HCT116 (cell line): Measurements from ENCODE around the gene COL4A1. TPM values are rescaled to one million over a fixed set of nuclear protein-coding genes. Genes with fewer than 3 reads are reported as not detected.

Experiments used
- ATAC-seq: fragments of 200-7000 bp; cut with Tn5 transposase; 2 replicates; pipeline ENCODE4 v1.9.1; 2020; ENCODE audit warnings: mild to moderate bottlenecking, moderate library complexity
- BruUV-seq: library from RNA; stranded (reverse); fragments of 400-500 nt; replicated peaks from 2 replicates; lab custom pipeline; 2021; lab: Mats Ljungman, UMichigan
- CTCF ChIA-PET: fragments of 300-600 bp; sonication (Branson Sonifier 250); formaldehyde crosslinking; loops from one replicate; lab custom pipeline; 2021; ENCODE audit warnings: antibody characterized with exemption; lab: Charles Lee
- POLR2A ChIA-PET: fragments of 300-600, 350-600 bp; sonication (Branson Sonifier 250); formaldehyde crosslinking; loops from one replicate; lab custom pipeline; 2021; ENCODE audit warnings: antibody characterized with exemption; lab: Charles Lee
- RAD21 ChIA-PET, 2 experiments: fragments of 300-600 bp; sonication (Branson Sonifier 250); formaldehyde crosslinking; loops; one replicate each; lab custom pipeline; 2023; ENCODE audit warnings: low total read pairs in 2 of 2; ENCODE audit not compliant: uncharacterized antibody in 2 of 2, unreplicated experiment in 2 of 2, low non-redundant PET in 1 of 2; lab: Charles Lee
- DNase-seq: peaks from one replicate; pipeline ENCODE4 v3.0.0-alpha.2; 2010; ENCODE audit warnings: low read depth, low spot score
- H2AFZ ChIP-seq: fragments of 200-600 bp; shearing (Covaris generic), sonication (generic); 2 replicates; pipeline ENCODE4 v1.6.1; 2017; ENCODE audit warnings: low read depth, mixed run types, mixed read lengths, antibody characterized with exemption, low read length; ENCODE audit not compliant: poor library complexity, severe bottlenecking
- H3K27ac ChIP-seq: 2 replicates; pipeline ENCODE4 v1.5.1; 2012; ENCODE audit warnings: low read depth, low read length
- H3K27me3 ChIP-seq: fragments of 200-600 bp; sonication (generic); 2 replicates; pipeline ENCODE4 v1.6.1; 2016; ENCODE audit warnings: mixed run types, low read length, mixed read lengths; ENCODE audit not compliant: insufficient read depth
- H3K36me3 ChIP-seq, 2 experiments: fragments of 200-500 bp in 1 of 2; fragments of 200-600 bp in 1 of 2; sonication (Bioruptor generic) in 1 of 2; sonication (generic) in 1 of 2; 2 replicates each; pipeline versions ENCODE4 v1.5.1 to v1.6.1; 2014 to 2016; ENCODE audit warnings: low read length in 2 of 2, inconsistent platforms in 1 of 2, mixed read lengths in 1 of 2, mixed run types in 1 of 2; ENCODE audit not compliant: insufficient read depth in 2 of 2, control insufficient read depth in 1 of 2
- H3K4me1 ChIP-seq, 2 experiments: fragments of 200-600 bp in 1 of 2; sonication (generic) in 1 of 2; 2 replicates each; pipeline versions ENCODE4 v1.5.1 to v1.6.1; 2012 to 2017; ENCODE audit warnings: low read length in 2 of 2, inconsistent platforms in 1 of 2, mild to moderate bottlenecking in 1 of 2, mixed read lengths in 1 of 2, mixed run types in 1 of 2, moderate library complexity in 1 of 2; ENCODE audit not compliant: insufficient read depth in 2 of 2, control insufficient read depth in 1 of 2
- H3K4me2 ChIP-seq: fragments of 200-600 bp; sonication (generic); 2 replicates; pipeline ENCODE4 v1.6.1; 2017; ENCODE audit warnings: mixed run types, low read length, mixed read lengths
- H3K4me3 ChIP-seq, 2 experiments: fragments of 200-600 bp in 1 of 2; sonication (generic) in 1 of 2; replicated peaks in 1 of 2; 2 replicates each; pipeline ENCODE4 v1.5.1; 2011 to 2016; ENCODE audit warnings: low read length in 2 of 2, control low read depth in 1 of 2, low read depth in 1 of 2, mild to moderate bottlenecking in 1 of 2, mixed read lengths in 1 of 2, mixed run types in 1 of 2
- H3K79me2 ChIP-seq: fragments of 200-600 bp; sonication (generic); 2 replicates; pipeline ENCODE4 v1.6.1; 2017; ENCODE audit warnings: mild to moderate bottlenecking, mixed run types, low read length, moderate library complexity, mixed read lengths; ENCODE audit not compliant: insufficient read depth
- H3K9ac ChIP-seq: fragments of 200-600 bp; sonication (generic); 2 replicates; pipeline ENCODE4 v1.6.1; 2016; ENCODE audit warnings: low read length, mixed read lengths
- H3K9me2 ChIP-seq: fragments of 200-600 bp; sonication (generic), shearing (Covaris generic); 2 replicates; pipeline ENCODE4 v1.6.1; 2017; ENCODE audit warnings: mixed run types, mild to moderate bottlenecking, moderate library complexity; ENCODE audit not compliant: insufficient read depth
- H3K9me3 ChIP-seq, 2 experiments: fragments of 200-500 bp in 1 of 2; fragments of 200-600 bp in 1 of 2; sonication (Bioruptor generic) in 1 of 2; sonication (generic) in 1 of 2; 2 replicates each; pipeline ENCODE4 v1.6.1; 2014 to 2017; ENCODE audit warnings: low read length in 2 of 2, mixed read lengths in 2 of 2, inconsistent platforms in 1 of 2, low read depth in 1 of 2, mild to moderate bottlenecking in 1 of 2, mixed run types in 1 of 2, moderate library complexity in 1 of 2; ENCODE audit not compliant: control insufficient read depth in 1 of 2, insufficient read depth in 1 of 2
- H4K20me1 ChIP-seq: fragments of 200-600 bp; sonication (generic), shearing (Covaris generic); 2 replicates; pipeline ENCODE4 v1.6.1; 2017; ENCODE audit warnings: mixed run types, mild to moderate bottlenecking, moderate library complexity; ENCODE audit not compliant: insufficient read depth
- ATF3 ChIP-seq: IDR thresholded peaks from 2 replicates; pipeline ENCODE4 v1.6.1; 2012
- CBX3 ChIP-seq: IDR thresholded peaks from 2 replicates; pipeline ENCODE4 v1.6.1; 2012; ENCODE audit warnings: low read depth
- CEBPB ChIP-seq: IDR thresholded peaks from 2 replicates; pipeline ENCODE4 v1.6.1; 2012; ENCODE audit warnings: low read depth
- CTCF ChIP-seq, 3 experiments: fragments of 200-600 bp in 1 of 3; sonication (generic) in 1 of 3; IDR thresholded peaks in 2 of 3; conservative IDR thresholded peaks in 1 of 3; 2 replicates each; pipeline ENCODE4 v1.5.1; 2012 to 2017; ENCODE audit warnings: low read depth in 2 of 3, low read length in 2 of 3, antibody characterized with exemption in 1 of 3, borderline replicate concordance in 1 of 3, control low read depth in 1 of 3, mild to moderate bottlenecking in 1 of 3, mixed read lengths in 1 of 3, mixed run types in 1 of 3, moderate library complexity in 1 of 3; ENCODE audit not compliant: insufficient read depth in 1 of 3
- FOSL1 ChIP-seq: IDR thresholded peaks from 2 replicates; pipeline ENCODE4 v1.6.1; 2012; ENCODE audit warnings: low read depth
- MAX ChIP-seq: IDR thresholded peaks from 2 replicates; pipeline ENCODE4 v1.6.1; 2012
- RAD21 ChIP-seq: IDR thresholded peaks from 2 replicates; pipeline ENCODE4 v1.6.1; 2012; ENCODE audit warnings: low read depth, mild to moderate bottlenecking
- TCF7L2 ChIP-seq: IDR thresholded peaks from 2 replicates; pipeline ENCODE4 v1.7.0; 2011; ENCODE audit warnings: borderline replicate concordance, inconsistent platforms; ENCODE audit not compliant: insufficient read depth, insufficient read length; ENCODE audit errors: extremely low read depth
- YY1 ChIP-seq: IDR thresholded peaks from 2 replicates; pipeline ENCODE4 v1.6.1; 2011; ENCODE audit warnings: low read length, low read depth, moderate library complexity, mild to moderate bottlenecking; ENCODE audit not compliant: insufficient replicate concordance; ENCODE audit errors: extremely low read depth
- ZNF274 ChIP-seq: fragments of 200-500 bp; sonication (Bioruptor generic); IDR thresholded peaks from 2 replicates; pipeline ENCODE4 v1.6.1; 2014; ENCODE audit warnings: mild to moderate bottlenecking, low read depth, low read length, inconsistent platforms
- intact Hi-C: fragments of 100-400 bp; cut with micrococcal nuclease; formaldehyde crosslinking; loops from 2 replicates; pipeline ENCODE4 v1.10.0; 2022
- total RNA-seq: library from RNA; stranded (reverse); gene quantifications from one replicate; pipeline ENCODE4 v1.2.1, GENCODE V29; 2021; ENCODE audit not compliant: unreplicated experiment

The COL4A1 gene
- total RNA-seq, 1 experiment from 2014 or later, result 0.57 TPM

GRCh38 chr13:110107568-110108347, 199.2 kb downstream of the COL4A1 start:
- ChIA-PET POLR2A (no interaction called here), RAD21 (no interaction called here), CTCF (interaction anchor here (1.2 kb wide), 1 partner anchor 1146 kb away, joined by 4 read pairs; no protein-coding TSS in a partner anchor)
- intact Hi-C loops, result loop anchor here (2.0 to 5.0 kb wide), 4 partner anchors 315 to 1193 kb away; no protein-coding TSS in a partner anchor
- no peak for DNase-seq
- TF ChIP-seq ZNF274 (no peak), MAX (no peak), ATF3 (no peak), CEBPB (no peak), YY1 (no peak), FOSL1 (no peak), CTCF (IDR thresholded peaks at IDR 0.05 in 2 of 3, conservative IDR thresholded peaks at IDR 0.05 in 1 of 3; ENCODE audit: borderline replicate concordance in 1 of 3, insufficient read depth in 1 of 3, low read depth in 2 of 3, low read length in 2 of 3) (peak in 2 of 3 experiments; percentile 30 to 59; a peak in 3 of 6 replicates), RAD21 (peak; percentile 39), TCF7L2 (no peak), CBX3 (no peak)
- H3K27me3 ChIP-seq, result no peaks in the 10 kb centered on the region
- no TSS peak for BruUV-seq
- H3K36me3 ChIP-seq, result no peaks in the 10 kb centered on the region
- H3K4me2 ChIP-seq, result no peak overlapping the region
- no peak overlapping the region for H3K9ac ChIP-seq
- H2AFZ ChIP-seq, result no peak overlapping the region
- no peaks in the 10 kb centered on the region for H3K79me2 ChIP-seq
- no peak overlapping the region for H3K27ac ChIP-seq
- peak; percentile 57 for ATAC-seq
- no peak overlapping the region for H3K4me3 ChIP-seq
- no peaks in the 10 kb centered on the region for H3K9me2 ChIP-seq
- H4K20me1 ChIP-seq, result no peaks in the 10 kb centered on the region
- no peaks in the 10 kb centered on the region for H3K4me1 ChIP-seq
- no peaks in the 10 kb centered on the region for H3K9me3 ChIP-seq
